HL-60 (cell line): ENCODE results near the gene ZFHX3.

Experiments used
- CTCF ChIP-seq: IDR thresholded peaks from one replicate; pipeline ENCODE4 v1.5.1; 2011; ENCODE audit warnings: low read length, control low read depth, inconsistent platforms; ENCODE audit not compliant: insufficient read depth
- GABPA ChIP-seq: IDR thresholded peaks from 2 replicates; pipeline ENCODE4 v1.6.1; 2012; ENCODE audit warnings: low read depth
- POLR2AphosphoS5 ChIP-seq: IDR thresholded peaks from 2 replicates; pipeline ENCODE4 v1.6.1; 2012; ENCODE audit warnings: low read depth
- REST ChIP-seq: IDR thresholded peaks from 2 replicates; pipeline ENCODE4 v1.6.1; 2012; ENCODE audit warnings: low read depth; ENCODE audit not compliant: insufficient replicate concordance

- no peak for TF ChIP-seq POLR2AphosphoS5
- TF ChIP-seq CTCF, result no peak
- TF ChIP-seq REST, result no peak
- no peak for TF ChIP-seq GABPA
Measured at GRCh38 chr16:72909196-72909595, 138.7 kb downstream of the ZFHX3 start.
